ENCODE measurements around the gene ALDH8A1.

The ALDH8A1 gene

DNA sequence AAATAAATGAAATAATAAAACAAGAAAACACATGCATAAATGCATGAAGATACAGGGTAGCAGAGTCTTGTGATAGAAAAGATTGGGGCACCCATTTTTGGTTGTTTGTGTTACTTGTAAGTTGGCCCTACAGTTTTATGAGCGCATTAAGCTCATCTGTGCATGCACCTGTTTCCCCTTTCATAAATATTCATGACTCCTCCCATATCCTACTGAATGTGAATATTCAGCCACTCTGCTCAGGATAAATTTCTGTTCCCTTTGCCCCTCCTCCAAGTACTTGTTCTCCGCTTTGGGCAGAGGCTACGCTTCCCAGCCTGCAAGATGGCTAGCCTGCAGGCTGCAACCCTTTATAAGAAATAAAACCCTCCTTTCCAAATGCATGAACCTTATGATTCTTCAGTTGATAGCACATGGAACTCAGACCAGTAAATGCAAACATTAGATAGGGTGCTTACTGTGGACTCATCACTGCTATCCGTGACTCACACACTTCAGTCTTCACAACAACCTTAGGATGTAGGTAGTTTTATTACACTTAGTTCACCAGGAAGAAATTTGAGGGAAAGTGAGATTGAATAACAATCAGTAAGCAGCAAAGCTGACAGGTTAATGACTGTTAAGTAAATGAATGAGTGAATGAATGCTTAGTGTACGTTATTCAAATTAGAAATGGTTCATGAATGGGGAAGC, 15.0 kb downstream of the ALDH8A1 start:
- no peaks in the 10 kb centered on the region for H3K4me1 ChIP-seq
- TF ChIP-seq, protein P1, sequence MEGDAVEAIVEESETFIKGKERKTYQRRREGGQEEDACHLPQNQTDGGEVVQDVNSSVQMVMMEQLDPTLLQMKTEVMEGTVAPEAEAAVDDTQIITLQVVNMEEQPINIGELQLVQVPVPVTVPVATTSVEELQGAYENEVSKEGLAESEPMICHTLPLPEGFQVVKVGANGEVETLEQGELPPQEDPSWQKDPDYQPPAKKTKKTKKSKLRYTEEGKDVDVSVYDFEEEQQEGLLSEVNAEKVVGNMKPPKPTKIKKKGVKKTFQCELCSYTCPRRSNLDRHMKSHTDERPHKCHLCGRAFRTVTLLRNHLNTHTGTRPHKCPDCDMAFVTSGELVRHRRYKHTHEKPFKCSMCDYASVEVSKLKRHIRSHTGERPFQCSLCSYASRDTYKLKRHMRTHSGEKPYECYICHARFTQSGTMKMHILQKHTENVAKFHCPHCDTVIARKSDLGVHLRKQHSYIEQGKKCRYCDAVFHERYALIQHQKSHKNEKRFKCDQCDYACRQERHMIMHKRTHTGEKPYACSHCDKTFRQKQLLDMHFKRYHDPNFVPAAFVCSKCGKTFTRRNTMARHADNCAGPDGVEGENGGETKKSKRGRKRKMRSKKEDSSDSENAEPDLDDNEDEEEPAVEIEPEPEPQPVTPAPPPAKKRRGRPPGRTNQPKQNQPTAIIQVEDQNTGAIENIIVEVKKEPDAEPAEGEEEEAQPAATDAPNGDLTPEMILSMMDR (IDR thresholded peaks at IDR 0.05): no peak
- no peak overlapping the region for H3K27ac ChIP-seq
- no peaks in the 10 kb centered on the region for H3K9me3 ChIP-seq
- no peak for DNase-seq
- intact Hi-C loops (cut with DNase I; ENCODE audit: low total_unique reads): no loop called here
- no peak overlapping the region for H3K4me3 ChIP-seq
- H3K27me3 ChIP-seq: no peaks in the 10 kb centered on the region
- no peaks in the 10 kb centered on the region for H3K36me3 ChIP-seq

DNA sequence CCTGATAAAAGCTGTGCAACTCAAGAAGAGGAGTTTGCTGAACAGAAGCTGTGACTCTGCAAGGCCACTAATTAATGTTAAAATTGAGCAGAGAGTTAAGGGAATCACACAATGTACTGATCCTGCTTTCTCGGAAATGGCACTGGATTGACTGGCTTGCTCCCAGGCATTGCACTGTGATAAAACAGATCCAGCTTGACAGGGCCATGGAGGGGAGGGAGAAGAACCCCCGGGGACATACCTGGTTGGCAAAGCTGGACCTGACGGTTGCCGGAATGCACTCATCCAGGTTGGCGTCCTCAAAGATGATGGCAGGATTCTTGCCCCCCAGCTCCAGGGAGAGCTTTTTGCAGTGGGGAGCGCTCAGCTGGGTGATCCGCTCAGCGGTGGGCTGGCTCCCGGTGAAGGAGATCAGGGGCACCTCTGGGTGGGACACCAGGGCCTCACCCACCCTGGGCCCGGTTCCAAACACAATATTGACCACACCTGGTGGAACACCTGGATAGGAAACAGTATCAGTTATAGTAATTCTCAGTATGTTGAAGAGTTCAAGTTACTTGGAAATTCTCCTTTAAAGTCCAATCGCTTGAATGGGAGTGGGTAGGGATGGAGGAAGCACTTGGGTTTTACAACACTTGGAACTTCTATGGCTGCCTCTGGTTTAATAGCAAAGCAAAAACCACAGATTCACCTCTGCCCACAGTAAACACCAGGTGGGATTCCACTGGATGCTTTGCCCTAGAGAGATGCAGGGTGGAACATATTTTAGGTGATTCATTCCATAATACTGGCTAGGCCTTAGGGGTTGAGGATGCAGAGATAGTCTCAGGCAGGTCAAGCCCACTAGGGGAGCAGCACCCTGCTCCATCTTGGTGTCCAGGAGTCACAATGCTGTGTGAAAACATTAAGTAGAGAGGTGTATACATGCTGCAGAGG, 17.1 kb downstream of the ALDH8A1 start:
- TF ChIP-seq, protein P1 (IDR thresholded peaks at IDR 0.05): no peak
- DNase-seq: no peak
- intact Hi-C loops (cut with DNase I; ENCODE audit: low total_unique reads): no loop called here

DNA sequence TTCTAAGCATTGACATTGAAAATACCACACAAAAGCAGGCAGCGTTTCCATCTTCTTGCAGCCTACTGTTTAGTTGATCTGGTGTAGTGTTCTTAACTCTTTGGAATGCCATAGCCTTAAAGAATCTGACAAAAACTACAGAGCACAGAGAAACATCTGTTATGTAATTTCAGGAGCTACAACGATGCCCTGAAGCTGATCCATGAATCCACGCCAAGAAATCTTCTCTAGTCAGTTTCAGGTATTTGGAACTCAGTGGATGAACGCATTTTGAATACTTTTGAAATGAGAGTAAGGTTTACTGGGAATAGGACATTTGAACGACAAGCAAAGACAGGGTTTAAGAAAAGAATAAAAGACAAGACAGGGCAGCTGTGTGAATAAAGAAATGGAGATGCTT, 17.8 kb downstream of the ALDH8A1 start:
- intact Hi-C loops (cut with DNase I; ENCODE audit: low total_unique reads): no loop called here
- no peak for DNase-seq
- no peaks in the 10 kb centered on the region for H3K36me3 ChIP-seq
- no peaks in the 10 kb centered on the region for H3K9me3 ChIP-seq
- TF ChIP-seq, protein P1 (IDR thresholded peaks at IDR 0.05): no peak
- no peaks in the 10 kb centered on the region for H3K27me3 ChIP-seq
- no peaks in the 10 kb centered on the region for H3K4me1 ChIP-seq
- H3K4me3 ChIP-seq: no peak overlapping the region
- no peak overlapping the region for H3K27ac ChIP-seq

More for the DNA sequence above, 17.1 kb downstream of the ALDH8A1 start:
- H3K4me3 ChIP-seq: no peak overlapping the region
- no peaks in the 10 kb centered on the region for H3K9me3 ChIP-seq
- H3K36me3 ChIP-seq: no peaks in the 10 kb centered on the region
- no peaks in the 10 kb centered on the region for H3K4me1 ChIP-seq
- H3K27me3 ChIP-seq: no peaks in the 10 kb centered on the region
- no peak overlapping the region for H3K27ac ChIP-seq

DNA sequence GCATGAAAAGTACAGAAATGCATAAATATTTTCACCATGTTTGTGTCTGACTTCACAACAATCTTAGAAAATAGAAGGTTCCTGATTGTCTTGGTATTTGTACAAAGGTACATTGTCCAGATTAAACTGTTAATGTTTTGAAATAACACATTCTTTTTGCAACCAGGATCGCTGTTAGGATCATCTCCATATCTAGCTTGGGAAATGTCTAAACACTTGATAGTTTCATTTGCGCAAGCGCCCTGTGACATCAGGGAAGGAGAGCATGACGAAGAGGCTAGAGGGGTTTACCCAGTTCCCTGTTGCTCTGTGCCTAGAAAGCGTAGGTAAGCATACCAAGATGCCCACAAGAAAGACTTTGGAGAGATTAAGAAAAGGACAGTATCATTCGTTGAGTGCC, 19.4 kb downstream of the ALDH8A1 start:
- no peak for DNase-seq
- TF ChIP-seq, protein P1 (IDR thresholded peaks at IDR 0.05): no peak
- Histone ChIP-seq H3K4me3 (no peak overlapping the region), H3K9me3 (no peaks in the 10 kb centered on the region), H3K36me3 (no peaks in the 10 kb centered on the region), H3K4me1 (no peaks in the 10 kb centered on the region), H3K27me3 (no peaks in the 10 kb centered on the region), H3K27ac (no peak overlapping the region)
- intact Hi-C loops (cut with DNase I; ENCODE audit: low total_unique reads): no loop called here

DNA sequence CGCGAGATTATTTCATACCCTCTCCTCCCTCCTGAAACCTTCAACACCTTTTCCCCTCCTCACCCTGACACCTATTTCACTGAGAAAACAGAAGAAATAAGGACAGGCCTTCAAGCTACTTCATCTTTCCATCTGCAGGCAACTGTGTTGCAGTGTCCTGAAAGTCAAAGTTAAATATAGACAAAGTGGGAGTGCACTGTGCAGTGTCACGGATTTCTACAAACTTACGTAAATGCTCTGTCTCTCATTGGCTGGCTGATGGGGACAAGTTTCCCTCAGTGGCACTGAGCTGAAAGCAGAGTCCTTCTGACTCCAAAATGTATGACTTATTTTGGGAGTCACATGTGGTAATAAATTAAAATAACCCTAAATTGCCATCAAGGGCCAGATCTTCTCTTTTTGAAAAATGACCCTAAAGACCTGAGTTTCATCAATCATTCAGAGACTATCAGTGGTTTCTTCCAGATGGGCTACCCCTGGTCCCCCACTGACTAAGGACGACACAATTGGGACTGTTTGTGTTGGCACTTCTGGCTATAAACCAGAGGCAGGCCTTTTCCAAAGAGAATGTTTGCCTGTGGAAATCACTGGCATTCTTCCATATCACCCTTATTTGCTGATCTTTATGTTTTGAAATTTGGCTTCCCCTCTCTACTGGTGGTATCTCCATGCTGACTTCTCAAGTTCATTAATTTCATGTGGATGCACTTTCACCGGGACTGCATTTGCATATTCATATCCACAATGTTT, 21.6 kb downstream of the ALDH8A1 start:
- Histone ChIP-seq H3K36me3 (no peaks in the 10 kb centered on the region), H3K9me3 (no peaks in the 10 kb centered on the region), H3K4me1 (no peaks in the 10 kb centered on the region), H3K4me3 (no peak overlapping the region), H3K27ac (no peak overlapping the region), H3K27me3 (no peaks in the 10 kb centered on the region)
- TF ChIP-seq, protein P1 (IDR thresholded peaks at IDR 0.05): no peak
- intact Hi-C loops (cut with DNase I; ENCODE audit: low total_unique reads): no loop called here
- no peak for DNase-seq

Data from tibial artery (tissue), 4 donors.